C4-2B (cell line): ENCODE results near the gene NCKAP5.

Source experiments
- ZFX ChIP-seq: fragments of 450-650 bp; IDR thresholded peaks from 2 replicates; pipeline ENCODE4 v1.6.1; 2017
- TF ChIP-seq, protein P1 (sequence below): fragments of 450-650 bp; conservative IDR thresholded peaks from 2 replicates; pipeline ENCODE4 v1.5.1; 2017; ENCODE audit warnings: mild to moderate bottlenecking

DNA sequence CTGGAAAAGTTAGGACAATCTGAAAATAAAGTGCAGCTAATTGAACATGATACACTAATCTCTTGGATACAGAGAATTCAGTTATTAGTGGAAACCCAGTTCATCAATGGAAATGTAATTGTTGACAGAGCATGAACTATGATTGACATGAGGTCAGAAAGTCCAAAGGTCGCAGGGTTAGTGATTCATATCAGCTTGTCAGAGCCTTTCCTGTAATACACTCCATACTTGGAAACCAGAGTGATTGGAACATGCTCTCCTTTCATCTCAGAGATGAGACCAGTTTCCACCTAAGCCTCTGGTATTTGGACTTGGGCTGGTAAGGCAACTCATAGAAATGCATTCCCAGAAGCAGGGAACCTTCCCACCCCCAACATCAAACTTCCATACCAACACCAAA, 8.5 kb upstream of the NCKAP5 start:
- TF ChIP-seq, protein P1, sequence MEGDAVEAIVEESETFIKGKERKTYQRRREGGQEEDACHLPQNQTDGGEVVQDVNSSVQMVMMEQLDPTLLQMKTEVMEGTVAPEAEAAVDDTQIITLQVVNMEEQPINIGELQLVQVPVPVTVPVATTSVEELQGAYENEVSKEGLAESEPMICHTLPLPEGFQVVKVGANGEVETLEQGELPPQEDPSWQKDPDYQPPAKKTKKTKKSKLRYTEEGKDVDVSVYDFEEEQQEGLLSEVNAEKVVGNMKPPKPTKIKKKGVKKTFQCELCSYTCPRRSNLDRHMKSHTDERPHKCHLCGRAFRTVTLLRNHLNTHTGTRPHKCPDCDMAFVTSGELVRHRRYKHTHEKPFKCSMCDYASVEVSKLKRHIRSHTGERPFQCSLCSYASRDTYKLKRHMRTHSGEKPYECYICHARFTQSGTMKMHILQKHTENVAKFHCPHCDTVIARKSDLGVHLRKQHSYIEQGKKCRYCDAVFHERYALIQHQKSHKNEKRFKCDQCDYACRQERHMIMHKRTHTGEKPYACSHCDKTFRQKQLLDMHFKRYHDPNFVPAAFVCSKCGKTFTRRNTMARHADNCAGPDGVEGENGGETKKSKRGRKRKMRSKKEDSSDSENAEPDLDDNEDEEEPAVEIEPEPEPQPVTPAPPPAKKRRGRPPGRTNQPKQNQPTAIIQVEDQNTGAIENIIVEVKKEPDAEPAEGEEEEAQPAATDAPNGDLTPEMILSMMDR = no peak
- no peak for TF ChIP-seq ZFX
